ENCODE results near the gene MAN1C1.

GRCh38 chr1:25744636-25745425, 128.2 kb downstream of the MAN1C1 start:
- no peak for TF ChIP-seq CTCF (IDR thresholded peaks at IDR 0.05 in 2 of 3, conservative IDR thresholded peaks at IDR 0.05 in 1 of 3; ENCODE audit: control insufficient read depth in 2 of 3, extremely low read depth in 1 of 3, insufficient read depth in 1 of 3, low read depth in 3 of 3, low read length in 3 of 3)
- no peak for TF ChIP-seq MYC (IDR thresholded peaks at IDR 0.05; ENCODE audit: insufficient read depth, insufficient read length, insufficient replicate concordance, low read length, severe bottlenecking)
- no peak for TF ChIP-seq E2F8 (IDR thresholded peaks at IDR 0.05; ENCODE audit: low read depth, partially characterized antibody)
- TF ChIP-seq USF2 (IDR thresholded peaks at IDR 0.05; ENCODE audit: borderline replicate concordance, low read depth, low read length): no peak
- TF ChIP-seq POLR2AphosphoS5 (IDR thresholded peaks at IDR 0.05; ENCODE audit: low read length): no peak

All from GM12878 (cell line).